ENCODE measurements around the gene NUP93. TPM values are rescaled to one million over a fixed set of nuclear protein-coding genes. Genes with fewer than 3 reads are reported as not detected.

NUP93 gene
- total RNA-seq, 2 donors from 2014 or later: 146 to 149 TPM

DNA sequence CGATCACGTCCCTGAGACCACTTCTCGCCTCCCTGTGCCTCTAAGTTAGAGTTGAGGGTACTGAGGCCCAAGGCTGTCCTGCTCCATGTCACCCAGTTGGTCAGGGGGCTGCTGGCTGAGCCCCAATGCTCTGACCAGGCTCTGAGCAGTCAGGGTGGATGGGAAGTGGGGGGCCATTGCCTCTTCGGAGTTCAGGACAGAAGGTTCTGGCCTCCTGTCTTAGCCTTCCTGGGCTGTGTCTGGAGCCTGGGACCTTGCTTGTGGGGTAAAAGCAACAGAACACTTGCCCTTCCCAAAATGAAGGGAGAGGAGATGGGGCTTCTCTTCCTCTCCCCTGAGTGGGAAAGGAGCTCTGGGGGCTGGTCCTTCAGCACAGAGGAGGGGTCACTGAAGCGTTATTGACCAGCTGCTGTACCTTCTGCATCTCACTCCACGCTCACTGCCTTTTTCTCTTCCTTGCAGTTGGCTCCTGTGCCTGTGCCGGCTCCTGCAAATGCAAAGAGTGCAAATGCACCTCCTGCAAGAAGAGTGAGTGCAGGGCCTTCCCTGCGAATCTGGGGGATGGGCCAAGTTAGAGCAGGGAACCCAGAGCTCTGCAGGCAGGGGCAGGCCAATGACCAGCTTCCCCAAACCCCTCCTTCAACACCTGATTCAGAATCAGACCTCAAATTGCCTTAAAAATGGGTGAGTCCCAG lies 47.1 kb upstream of the NUP93 start:
- H3K4me1 Mint-ChIP-seq: peaks cover 4% of the 10 kb centered on the region
- H3K36me3 ChIP-seq (ENCODE audit: control insufficient read depth, insufficient read depth, low read length): no peaks in the 10 kb centered on the region
- H3K27me3 Mint-ChIP-seq (ENCODE audit: insufficient read depth): peaks cover 34% of the 10 kb centered on the region
- peak overlapping the region; percentile 71 for H3K4me3 Mint-ChIP-seq
- H3K4me3 ChIP-seq (ENCODE audit: low read length): peak overlapping the region; percentile 82
- no peaks in the 10 kb centered on the region for H3K36me3 Mint-ChIP-seq (ENCODE audit: low read depth)
- H3K27me3 ChIP-seq (ENCODE audit: control insufficient read depth, insufficient read depth, low read length, poor library complexity, severe bottlenecking): peaks cover 54% of the 10 kb centered on the region
- no peaks in the 10 kb centered on the region for H3K9me3 ChIP-seq (ENCODE audit: control insufficient read depth, low read length)
- H3K27ac Mint-ChIP-seq: no peak overlapping the region
- peak overlapping the region; percentile 42 for H3K9ac ChIP-seq (ENCODE audit: extremely low read depth, low read length, poor library complexity, severe bottlenecking)
- H3K4me1 ChIP-seq (ENCODE audit: control insufficient read depth, insufficient read depth, low read length): no peaks in the 10 kb centered on the region
- TF ChIP-seq, protein P1, sequence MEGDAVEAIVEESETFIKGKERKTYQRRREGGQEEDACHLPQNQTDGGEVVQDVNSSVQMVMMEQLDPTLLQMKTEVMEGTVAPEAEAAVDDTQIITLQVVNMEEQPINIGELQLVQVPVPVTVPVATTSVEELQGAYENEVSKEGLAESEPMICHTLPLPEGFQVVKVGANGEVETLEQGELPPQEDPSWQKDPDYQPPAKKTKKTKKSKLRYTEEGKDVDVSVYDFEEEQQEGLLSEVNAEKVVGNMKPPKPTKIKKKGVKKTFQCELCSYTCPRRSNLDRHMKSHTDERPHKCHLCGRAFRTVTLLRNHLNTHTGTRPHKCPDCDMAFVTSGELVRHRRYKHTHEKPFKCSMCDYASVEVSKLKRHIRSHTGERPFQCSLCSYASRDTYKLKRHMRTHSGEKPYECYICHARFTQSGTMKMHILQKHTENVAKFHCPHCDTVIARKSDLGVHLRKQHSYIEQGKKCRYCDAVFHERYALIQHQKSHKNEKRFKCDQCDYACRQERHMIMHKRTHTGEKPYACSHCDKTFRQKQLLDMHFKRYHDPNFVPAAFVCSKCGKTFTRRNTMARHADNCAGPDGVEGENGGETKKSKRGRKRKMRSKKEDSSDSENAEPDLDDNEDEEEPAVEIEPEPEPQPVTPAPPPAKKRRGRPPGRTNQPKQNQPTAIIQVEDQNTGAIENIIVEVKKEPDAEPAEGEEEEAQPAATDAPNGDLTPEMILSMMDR (conservative IDR thresholded peaks at IDR 0.05): no peak
- peaks cover 12% of the 10 kb centered on the region for H3K9me3 Mint-ChIP-seq
- H3K27ac ChIP-seq (ENCODE audit: low read depth, low read length): no peak overlapping the region
- peak; percentile 65 for DNase-seq
- 36 to 80% methylated on average over 2 to 8 of the region's 8 CpGs for WGBS, 2 experiments (ENCODE audit: insufficient coverage in 1 of 2, insufficient read length in 1 of 2)

- peaks cover 12% of the 10 kb centered on the region for H3K9me3 Mint-ChIP-seq
- no peaks in the 10 kb centered on the region for H3K36me3 ChIP-seq (ENCODE audit: control insufficient read depth, insufficient read depth, low read length)
- H3K27ac ChIP-seq (ENCODE audit: low read depth, low read length): no peak overlapping the region
- H3K27ac Mint-ChIP-seq: no peak overlapping the region
- H3K27me3 ChIP-seq (ENCODE audit: control insufficient read depth, insufficient read depth, low read length, poor library complexity, severe bottlenecking): peaks cover 50% of the 10 kb centered on the region
- no peaks in the 10 kb centered on the region for H3K36me3 Mint-ChIP-seq (ENCODE audit: low read depth)
- H3K9ac ChIP-seq (ENCODE audit: extremely low read depth, low read length, poor library complexity, severe bottlenecking): no peak overlapping the region
- H3K4me1 Mint-ChIP-seq: peaks cover 4% of the 10 kb centered on the region
- H3K4me3 ChIP-seq (ENCODE audit: low read length): no peak overlapping the region
- no peak overlapping the region for H3K4me3 Mint-ChIP-seq
- no peaks in the 10 kb centered on the region for H3K4me1 ChIP-seq (ENCODE audit: control insufficient read depth, insufficient read depth, low read length)
- H3K9me3 ChIP-seq (ENCODE audit: control insufficient read depth, low read length): no peaks in the 10 kb centered on the region
- peak; percentile 51 for DNase-seq
- TF ChIP-seq, protein P1 (conservative IDR thresholded peaks at IDR 0.05): peak; percentile 16
- 80 to 84% methylated on average over 3 to 5 of the region's 5 CpGs for WGBS, 2 experiments (ENCODE audit: insufficient coverage in 1 of 2, insufficient read length in 1 of 2)
- H3K27me3 Mint-ChIP-seq (ENCODE audit: insufficient read depth): peaks cover 33% of the 10 kb centered on the region
Observed at GRCh38 chr16:56683424-56684172, 46.3 kb upstream of the NUP93 start.

- H3K36me3 ChIP-seq (ENCODE audit: control insufficient read depth, insufficient read depth, low read length): no peaks in the 10 kb centered on the region
Observed at GRCh38 chr16:56684256-56684925, 45.5 kb upstream of the NUP93 start.

More at GRCh38 chr16:56684256-56684925, 45.5 kb upstream of the NUP93 start:
- Mint-ChIP-seq H3K27ac (no peak overlapping the region), H3K4me3 (no peak overlapping the region), H3K27me3 (ENCODE audit: insufficient read depth) (peaks cover 32% of the 10 kb centered on the region), H3K9me3 (peaks cover 12% of the 10 kb centered on the region), H3K36me3 (ENCODE audit: low read depth) (no peaks in the 10 kb centered on the region), H3K4me1 (peaks cover 4% of the 10 kb centered on the region)
- 60 to 63% methylated on average over 1 to 4 of the region's 4 CpGs for WGBS, 2 experiments (ENCODE audit: insufficient coverage in 1 of 2, insufficient read length in 1 of 2)
- Histone ChIP-seq H3K4me1 (ENCODE audit: control insufficient read depth, insufficient read depth, low read length) (no peaks in the 10 kb centered on the region), H3K9ac (ENCODE audit: extremely low read depth, low read length, poor library complexity, severe bottlenecking) (no peak overlapping the region), H3K4me3 (ENCODE audit: low read length) (no peak overlapping the region), H3K9me3 (ENCODE audit: control insufficient read depth, low read length) (no peaks in the 10 kb centered on the region), H3K27ac (ENCODE audit: low read depth, low read length) (no peak overlapping the region), H3K27me3 (ENCODE audit: control insufficient read depth, insufficient read depth, low read length, poor library complexity, severe bottlenecking) (peaks cover 42% of the 10 kb centered on the region)
- TF ChIP-seq, protein P1 (conservative IDR thresholded peaks at IDR 0.05): no peak
- no peak for DNase-seq
